Transverse colon (tissue), 4 donors: ENCODE results near the gene HOXA2. TPM values are rescaled to one million over a fixed set of nuclear protein-coding genes. Genes with fewer than 3 reads are reported as not detected.

Source experiments
- DNase-seq: peaks from one replicate; pipeline ENCODE4 v3.0.0-alpha.2; 2019
- H3K27ac ChIP-seq, 4 donors: fragments of 200-600 bp; sonication (generic); 2 replicates each; pipeline ENCODE4 v1.5.1; 2016 to 2018; ENCODE audit warnings: inconsistent platforms in 4 of 4
- H3K27me3 ChIP-seq: fragments of 200-600 bp; sonication (generic); 2 replicates; pipeline ENCODE4 v1.5.1; 2017; ENCODE audit warnings: inconsistent platforms
- H3K36me3 ChIP-seq, 4 donors: fragments of 200-600 bp; sonication (generic); 2 replicates each; pipeline ENCODE4 v1.5.1; 2017 to 2019; ENCODE audit warnings: inconsistent platforms in 4 of 4
- H3K4me1 ChIP-seq, 4 donors: fragments of 200-600 bp; sonication (generic); 2 replicates each; pipeline ENCODE4 v1.5.1; 2017 to 2020; ENCODE audit warnings: inconsistent platforms in 4 of 4
- H3K4me3 ChIP-seq, 4 donors: fragments of 200-600 bp; sonication (generic); 1 replicate in 1 of 4; 2 replicates in 3 of 4; pipeline versions ENCODE4 v1.5.1 to v1.6.1; 2017 to 2019; ENCODE audit warnings: inconsistent platforms in 4 of 4
- H3K9me3 ChIP-seq, 2 donors: fragments of 200-600 bp; sonication (generic); 2 replicates each; pipeline ENCODE4 v1.5.1; 2017 to 2019; ENCODE audit warnings: inconsistent platforms in 2 of 2
- EP300 ChIP-seq: sonication (generic); formaldehyde crosslinking; IDR thresholded peaks from one replicate; pipeline ENCODE4 v1.6.1; 2017; ENCODE audit warnings: antibody characterized with exemption, low read depth
- POLR2A ChIP-seq: fragments of 450-650 bp; IDR thresholded peaks from one replicate; pipeline ENCODE4 v1.6.1; 2016; ENCODE audit warnings: antibody characterized with exemption, mild to moderate bottlenecking, moderate library complexity
- POLR2AphosphoS5 ChIP-seq, 3 donors: sonication (generic); formaldehyde crosslinking; IDR thresholded peaks; one replicate each; pipeline ENCODE4 v1.6.1; 2016; ENCODE audit warnings: antibody characterized with exemption in 3 of 3
- WGBS, 2 donors: methylation state at CpG; one replicate each; pipeline ENCODE4 v1.1.5; 2018; ENCODE audit warnings: low coverage in 1 of 2; 5-methylcytosine and 5-hydroxymethylcytosine counted together
- in situ Hi-C, 4 donors: fragments of 200-750 bp; cut with MboI; loops; one replicate each; pipeline versions ENCODE4 v1.15.0 to v1.15.1; 2017; ENCODE audit warnings: low sequenced_read_pairs in 3 of 4, low pct_ligation_motif_present in 1 of 4, low pct_unique_long_range_greater_than_20kb in 1 of 4
- intact Hi-C: fragments of 100-400 bp; cut with DNase I; formaldehyde crosslinking; loops from one replicate; pipeline ENCODE4 v1.15.1; 2023; ENCODE audit warnings: low total_unique reads
- total RNA-seq, 4 donors: library from RNA; depleted of rRNA; stranded (reverse); fragments of >200 nt; gene quantifications; one replicate each; pipeline ENCODE4 v1.1.0, GENCODE V29; 2016
- TF ChIP-seq, protein P1 (sequence below), 5 experiments: fragments of 200-600 bp in 3 of 5; fragments of 450-650 bp in 2 of 5; sonication (generic) in 3 of 5; IDR thresholded peaks; 1 replicate in 2 of 5; 2 replicates in 3 of 5; pipeline ENCODE4 v1.5.1; 2016 to 2017; ENCODE audit warnings: antibody characterized with exemption in 5 of 5, inconsistent platforms in 3 of 5, mild to moderate bottlenecking in 2 of 5, moderate library complexity in 1 of 5

The HOXA2 gene
- total RNA-seq, 4 donors from 2014 or later = 2.7 to 16.1 (median 5.2) TPM

DNA sequence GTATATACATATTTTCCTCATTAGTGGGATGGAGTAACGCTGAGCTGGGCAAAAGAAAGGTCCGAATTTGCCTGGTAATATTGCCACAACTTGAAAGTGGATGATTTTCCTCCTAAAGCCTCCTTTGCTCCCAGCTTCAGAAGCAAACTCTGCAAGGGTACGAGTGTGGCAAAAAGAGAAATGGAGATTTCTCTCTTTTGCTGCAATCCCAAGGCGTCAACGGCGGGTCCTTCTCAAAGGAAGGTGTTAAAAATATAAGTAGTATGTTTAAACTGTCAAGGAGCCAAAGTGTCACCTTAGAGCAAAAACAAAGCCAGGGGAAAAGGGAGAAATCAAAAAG, 12.4 kb upstream of the HOXA2 start:
- Histone ChIP-seq H3K27ac (peak overlapping the region; percentile 90 to 96 (median 92)), H3K9me3 (no peaks in the 10 kb centered on the region), H3K36me3 (no peaks in the 10 kb centered on the region), H3K4me3 (peak overlapping the region in 2 of 4 donors; percentile 43 to 59), H3K4me1 (peaks cover 24 to 92% (median 80%) of the 10 kb centered on the region in 4 donors), H3K27me3 (no peaks in the 10 kb centered on the region)
- no peak for DNase-seq
- in situ Hi-C loops (no loop called here), intact Hi-C loops (no loop called here)
- TF ChIP-seq POLR2A (no peak), POLR2AphosphoS5 (IDR thresholded peaks at IDR 0.05) (no peak), EP300 (no peak)
- TF ChIP-seq, protein P1, sequence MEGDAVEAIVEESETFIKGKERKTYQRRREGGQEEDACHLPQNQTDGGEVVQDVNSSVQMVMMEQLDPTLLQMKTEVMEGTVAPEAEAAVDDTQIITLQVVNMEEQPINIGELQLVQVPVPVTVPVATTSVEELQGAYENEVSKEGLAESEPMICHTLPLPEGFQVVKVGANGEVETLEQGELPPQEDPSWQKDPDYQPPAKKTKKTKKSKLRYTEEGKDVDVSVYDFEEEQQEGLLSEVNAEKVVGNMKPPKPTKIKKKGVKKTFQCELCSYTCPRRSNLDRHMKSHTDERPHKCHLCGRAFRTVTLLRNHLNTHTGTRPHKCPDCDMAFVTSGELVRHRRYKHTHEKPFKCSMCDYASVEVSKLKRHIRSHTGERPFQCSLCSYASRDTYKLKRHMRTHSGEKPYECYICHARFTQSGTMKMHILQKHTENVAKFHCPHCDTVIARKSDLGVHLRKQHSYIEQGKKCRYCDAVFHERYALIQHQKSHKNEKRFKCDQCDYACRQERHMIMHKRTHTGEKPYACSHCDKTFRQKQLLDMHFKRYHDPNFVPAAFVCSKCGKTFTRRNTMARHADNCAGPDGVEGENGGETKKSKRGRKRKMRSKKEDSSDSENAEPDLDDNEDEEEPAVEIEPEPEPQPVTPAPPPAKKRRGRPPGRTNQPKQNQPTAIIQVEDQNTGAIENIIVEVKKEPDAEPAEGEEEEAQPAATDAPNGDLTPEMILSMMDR (IDR thresholded peaks at IDR 0.05) = no peak
- WGBS, 2 donors = 27 to 35% methylated on average over 5 to 6 of the region's 6 CpGs

DNA sequence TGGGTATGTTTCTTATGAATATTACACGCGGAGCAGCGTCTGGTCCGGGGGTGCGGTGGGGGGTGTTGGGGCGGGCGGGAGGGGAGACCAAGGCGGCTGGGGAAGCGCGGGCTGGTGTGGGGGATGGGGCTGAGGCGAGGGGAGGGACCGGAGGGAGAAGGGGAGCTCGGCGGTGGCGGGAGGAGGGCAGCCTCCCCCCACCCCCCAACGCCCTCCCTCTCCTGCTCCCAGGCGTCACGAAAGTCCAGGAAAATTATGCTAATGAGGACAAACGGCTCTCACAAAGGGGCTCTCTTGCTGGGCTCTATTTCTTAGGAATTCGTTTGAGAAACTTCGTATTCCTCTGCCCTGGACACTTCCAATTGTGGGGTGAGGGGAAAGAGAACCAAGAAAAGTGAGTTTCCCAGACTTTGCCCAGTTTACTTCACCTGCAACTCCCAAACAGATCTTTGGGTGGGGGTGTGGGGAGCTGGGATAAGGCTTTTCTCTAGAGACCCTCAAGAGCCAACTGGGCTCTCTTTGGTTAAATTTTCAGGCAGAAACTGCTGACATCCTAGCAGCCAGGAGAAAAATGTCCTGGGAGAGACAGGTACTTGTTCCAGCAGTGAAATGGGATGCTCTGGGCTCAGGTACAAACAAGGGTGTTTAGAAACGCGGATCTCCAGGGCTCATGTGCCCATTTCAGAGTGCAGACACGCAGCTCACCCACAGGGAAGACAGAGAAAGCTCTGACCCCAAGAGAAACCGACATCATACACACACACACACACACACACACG, 11.7 kb upstream of the HOXA2 start:
- TF ChIP-seq POLR2A (no peak), EP300 (no peak), POLR2AphosphoS5 (IDR thresholded peaks at IDR 0.05) (peak in 1 of 3 donors; percentile 16)
- peak; percentile 52 for DNase-seq
- 0 to 32% methylated on average over 4 to 14 of the region's 26 CpGs for WGBS, 2 donors
- in situ Hi-C loops = no loop called here
- Histone ChIP-seq H3K27me3 (no peaks in the 10 kb centered on the region), H3K36me3 (no peaks in the 10 kb centered on the region), H3K4me1 (peaks cover 22 to 92% (median 78%) of the 10 kb centered on the region in 4 donors), H3K27ac (peak overlapping the region; percentile 90 to 96 (median 92)), H3K9me3 (no peaks in the 10 kb centered on the region), H3K4me3 (peak overlapping the region; percentile 45 to 59 (median 50))
- intact Hi-C loops = no loop called here

DNA sequence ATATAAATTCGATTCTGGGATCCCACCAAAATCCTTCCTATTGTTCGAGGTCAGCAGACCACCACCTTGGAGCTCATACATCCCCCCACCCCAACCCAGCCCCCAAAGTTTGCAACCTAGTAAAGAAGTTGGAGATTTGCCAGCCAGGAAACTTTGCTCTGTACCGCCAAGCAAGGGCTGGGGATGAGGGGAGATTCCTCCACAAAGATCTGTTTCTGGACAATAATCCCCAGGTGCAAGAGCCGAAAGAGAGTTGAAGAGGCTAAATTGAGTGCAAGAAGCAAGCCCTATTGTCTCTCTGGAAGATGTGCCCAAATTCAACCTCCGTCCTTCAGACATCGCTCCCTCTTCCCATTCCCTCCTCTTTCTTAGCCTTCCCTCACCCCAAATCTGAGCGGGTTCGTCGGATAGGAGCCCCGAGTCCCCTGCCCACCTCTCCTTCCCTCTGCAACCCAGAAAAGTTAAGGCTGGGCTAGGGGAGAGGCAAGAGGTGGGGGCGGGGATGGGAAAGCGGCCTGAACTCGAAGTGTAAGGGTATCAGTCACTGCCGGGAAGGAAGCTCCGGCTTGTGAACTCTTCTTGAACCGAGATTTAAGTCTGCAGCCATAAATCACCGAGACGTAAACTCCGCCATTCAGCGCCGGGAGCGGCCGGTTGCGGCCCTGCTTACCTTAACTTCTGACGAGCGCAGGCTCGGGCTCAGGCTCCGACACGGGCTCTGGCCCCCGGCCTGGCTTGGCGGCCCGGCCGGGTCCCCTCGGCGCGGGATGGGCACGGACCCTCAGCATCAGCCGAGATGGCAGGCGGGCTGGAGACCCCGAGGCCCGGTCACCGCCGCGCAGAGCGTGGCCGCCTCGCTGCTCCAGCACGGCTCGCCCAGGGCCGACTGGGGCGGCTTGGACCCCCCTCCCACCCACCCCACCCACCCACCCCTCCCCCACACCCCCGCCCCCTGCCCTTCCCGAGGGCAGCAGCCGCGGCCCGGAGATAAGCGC, 10.8 kb upstream of the HOXA2 start:
- peak; percentile 80 for DNase-seq
- peak overlapping the region; percentile 45 to 59 (median 50) for H3K4me3 ChIP-seq
- WGBS, 2 donors = 32% methylated on average over 2 to 51 of the region's 57 CpGs
- H3K9me3 ChIP-seq = no peaks in the 10 kb centered on the region
- in situ Hi-C loops (no loop called here), intact Hi-C loops (no loop called here)
- no peaks in the 10 kb centered on the region for H3K36me3 ChIP-seq
- H3K4me1 ChIP-seq = peaks cover 14 to 92% (median 75%) of the 10 kb centered on the region in 4 donors
- no peaks in the 10 kb centered on the region for H3K27me3 ChIP-seq
- TF ChIP-seq EP300 (peak; percentile 55), POLR2A (peak; percentile 31), POLR2AphosphoS5 (IDR thresholded peaks at IDR 0.05) (peak; percentile 79 to 86 (median 82))
- TF ChIP-seq, protein P1 (IDR thresholded peaks at IDR 0.05) = no peak
- peak overlapping the region; percentile 90 to 96 (median 92) for H3K27ac ChIP-seq

DNA sequence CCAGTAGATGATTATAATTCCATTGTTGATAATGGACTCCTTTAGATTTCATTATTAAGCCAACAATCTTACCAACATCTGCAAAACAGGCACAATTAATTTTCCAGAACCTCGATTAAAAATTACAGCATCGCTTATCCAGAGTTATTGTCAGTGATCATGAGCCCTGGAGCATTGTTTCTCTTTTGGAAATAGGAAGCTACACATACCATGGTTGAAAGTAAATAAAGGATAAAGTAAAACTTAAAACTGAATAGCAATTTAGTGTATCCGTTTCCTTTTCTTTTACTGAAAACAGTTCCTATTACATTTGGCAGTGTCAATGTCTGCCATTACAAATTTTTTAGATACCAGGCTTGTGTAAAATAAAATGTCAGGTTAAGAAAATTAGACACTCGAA, 9.9 kb upstream of the HOXA2 start:
- Histone ChIP-seq H3K4me3 (no peak overlapping the region), H3K27me3 (no peaks in the 10 kb centered on the region), H3K9me3 (no peaks in the 10 kb centered on the region), H3K4me1 (peaks cover 12 to 91% (median 73%) of the 10 kb centered on the region in 4 donors), H3K36me3 (no peaks in the 10 kb centered on the region), H3K27ac (peak overlapping the region; percentile 90 to 96 (median 92))
- 37 to 39% methylated on average over 4 of the region's 4 CpGs for WGBS, 2 donors
- DNase-seq = no peak
- in situ Hi-C loops = no loop called here
- TF ChIP-seq EP300 (no peak), POLR2AphosphoS5 (IDR thresholded peaks at IDR 0.05) (no peak), POLR2A (no peak)
- TF ChIP-seq, protein P1 (IDR thresholded peaks at IDR 0.05) = no peak
- intact Hi-C loops = no loop called here
